Fibroblast of lung (primary cell): ENCODE results near the gene ANKRD17.

Source experiments
- CTCF ChIP-seq, 2 donors: IDR thresholded peaks in 1 of 2; conservative IDR thresholded peaks in 1 of 2; 1 replicate in 1 of 2; 2 replicates in 1 of 2; pipeline ENCODE4 v1.5.1; 2011 to 2012; ENCODE audit warnings: low read length in 2 of 2, control low read depth in 1 of 2, inconsistent platforms in 1 of 2, low read depth in 1 of 2, mild to moderate bottlenecking in 1 of 2
- EZH2 ChIP-seq: IDR thresholded peaks from 2 replicates; pipeline ENCODE4 v1.5.1; 2012; ENCODE audit warnings: low read length, control low read depth, mild to moderate bottlenecking; ENCODE audit errors: missing control alignments

GRCh38 chr4:73090738-73091137 is 167.9 kb downstream of the ANKRD17 start:
- TF ChIP-seq CTCF (conservative IDR thresholded peaks at IDR 0.05 in 1 of 2, IDR thresholded peaks at IDR 0.05 in 1 of 2; ENCODE audit: low read depth in 1 of 2, low read length in 2 of 2): no peak
- no peak for TF ChIP-seq EZH2
